NCI-H146 treated with DMSO at 0.1 percent for 48 hours (cell line): ENCODE measurements around the gene S100A4.
"Not testable (repeated sequence)": the region's sequence is repeated elsewhere in the genome, so short reads cannot be mapped to it uniquely, and the experiment has no call there.

ENCODE experiments used
- DNase-seq: peaks from one replicate; lab custom pipeline; 2025; ENCODE audit not compliant: unreplicated experiment; lab: John Stamatoyannopoulos, UW

Gene S100A4

DNA sequence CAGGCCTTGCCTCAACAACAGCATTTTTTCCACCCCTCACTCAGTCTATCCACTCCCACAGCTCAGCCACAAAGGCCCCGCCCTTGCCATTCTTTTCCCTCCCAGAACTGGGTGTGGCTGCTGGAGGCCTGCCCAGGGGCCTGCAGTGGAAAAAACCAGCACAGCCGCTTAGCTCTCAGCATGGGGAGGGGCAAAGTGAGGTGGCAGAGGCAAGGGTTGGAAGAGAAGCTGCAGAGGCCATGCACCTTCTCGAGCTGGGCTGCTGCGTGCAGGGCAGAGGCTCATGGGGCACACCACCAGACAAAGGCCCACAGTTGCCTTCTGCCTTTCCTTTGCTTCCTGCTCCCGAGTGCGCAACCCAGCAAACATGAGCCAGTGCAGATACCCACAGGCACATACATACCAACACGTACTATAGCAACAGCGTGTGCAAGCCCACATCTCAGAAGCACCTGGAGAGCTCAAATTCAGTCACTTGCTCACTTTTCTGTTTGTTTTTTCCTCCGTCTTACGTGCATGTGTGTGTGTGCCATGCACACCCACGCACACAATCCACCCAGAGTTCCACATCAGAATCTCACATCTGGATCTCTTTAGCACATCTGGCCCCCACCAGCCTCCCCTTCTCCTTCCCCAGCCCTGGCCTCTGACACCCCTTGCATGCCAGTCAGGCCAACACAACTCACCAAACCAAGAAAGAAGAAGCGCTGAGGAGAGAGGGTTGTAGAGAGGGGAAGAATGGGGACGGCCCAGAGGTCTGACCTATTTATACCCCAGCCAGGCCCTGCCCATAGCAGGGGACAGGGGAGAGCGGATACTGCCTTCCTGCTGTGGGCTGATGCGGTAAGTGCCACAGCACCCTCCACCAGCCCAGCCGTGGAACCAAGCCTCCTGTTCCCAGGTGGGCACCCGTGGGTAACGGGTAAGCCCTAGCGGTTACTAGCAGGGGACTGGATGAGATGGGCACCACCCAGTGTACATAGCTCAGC is at the start of gene S100A4:
Gene S100A4, minus strand, starts transcription at position 740 of the 989 bp plus-strand sequence. CDS start 1,012 bp downstream, outside the sequence.
- DNase-seq = peak; percentile 68

DNA sequence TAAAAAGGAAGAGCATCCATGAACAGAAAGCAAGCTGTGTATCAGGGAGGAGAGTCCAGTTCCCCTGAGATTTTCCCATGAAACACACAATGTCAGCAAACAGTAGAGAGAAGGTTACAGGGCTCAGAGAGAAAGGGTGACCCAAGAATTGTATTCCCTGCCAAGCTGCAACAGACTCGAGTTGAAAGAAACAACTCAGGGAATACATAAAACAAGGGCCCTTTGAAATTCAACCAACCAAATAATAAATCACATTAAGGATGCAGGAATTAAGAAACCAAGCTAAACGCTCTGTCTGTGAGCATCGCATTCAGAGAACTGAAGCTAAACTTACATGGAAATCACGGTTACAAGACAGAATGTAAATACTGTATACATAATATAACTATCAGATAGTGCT is 47.1 kb upstream of the S100A4 start:
- DNase-seq = no peak

DNA sequence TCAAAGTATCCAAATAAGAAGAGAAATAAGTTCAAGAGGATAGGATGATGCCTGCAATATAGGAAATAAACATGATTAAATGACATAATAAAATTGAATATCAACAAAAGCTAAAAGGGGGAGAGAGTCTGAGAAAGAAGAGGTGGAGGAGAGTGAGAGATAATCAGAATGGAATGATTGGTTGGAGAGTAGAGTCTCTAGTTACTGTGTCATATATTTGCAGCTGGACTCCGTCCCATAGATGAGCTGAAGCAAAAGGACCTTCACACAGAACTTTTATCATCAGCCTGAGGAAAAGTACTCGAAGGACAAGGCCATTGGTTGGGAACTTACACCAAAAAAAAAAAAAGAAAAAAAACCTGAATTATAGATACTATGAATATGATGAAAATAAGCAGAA is 42.9 kb upstream of the S100A4 start:
- DNase-seq = no peak

DNA sequence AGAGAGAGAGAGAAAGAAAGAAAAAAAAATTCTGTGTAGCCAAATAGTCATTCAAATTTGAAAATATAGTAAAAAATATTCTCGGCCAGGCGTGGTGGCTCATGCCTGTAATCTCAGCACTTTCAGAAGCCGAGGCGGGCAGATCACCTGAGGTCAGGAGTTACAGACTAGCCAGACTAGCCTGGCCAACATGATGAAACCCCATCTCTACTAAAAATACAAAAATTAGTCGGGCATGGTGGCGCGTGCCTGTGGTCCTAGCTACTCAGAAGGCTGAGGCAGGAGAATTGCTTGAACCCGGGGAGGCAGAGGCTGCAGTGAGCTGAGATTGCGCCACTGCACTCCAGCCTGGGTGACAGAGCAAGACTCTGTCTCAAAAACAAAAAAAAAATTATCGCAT is 42.4 kb upstream of the S100A4 start:
- DNase-seq = not testable (repeated sequence)

DNA sequence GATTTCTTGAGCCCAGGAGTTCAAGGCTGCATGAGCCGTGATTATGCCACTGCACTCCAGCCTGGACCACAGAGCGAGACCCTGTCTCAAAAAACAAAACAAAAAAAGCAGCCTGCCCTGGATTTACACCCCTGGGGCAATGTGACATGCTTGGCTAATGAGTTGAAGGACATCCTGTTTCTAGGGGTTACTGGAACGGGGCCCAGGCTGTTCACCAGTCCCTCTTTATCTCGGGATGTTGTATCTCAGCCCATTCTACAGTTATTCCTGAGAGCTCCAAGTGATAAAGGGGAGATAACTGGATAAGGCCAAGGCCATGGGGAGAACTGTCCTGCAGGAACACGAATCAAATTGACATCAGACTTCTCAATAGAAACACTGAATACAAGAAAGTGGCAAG is 41.7 kb upstream of the S100A4 start:
- no peak for DNase-seq

DNA sequence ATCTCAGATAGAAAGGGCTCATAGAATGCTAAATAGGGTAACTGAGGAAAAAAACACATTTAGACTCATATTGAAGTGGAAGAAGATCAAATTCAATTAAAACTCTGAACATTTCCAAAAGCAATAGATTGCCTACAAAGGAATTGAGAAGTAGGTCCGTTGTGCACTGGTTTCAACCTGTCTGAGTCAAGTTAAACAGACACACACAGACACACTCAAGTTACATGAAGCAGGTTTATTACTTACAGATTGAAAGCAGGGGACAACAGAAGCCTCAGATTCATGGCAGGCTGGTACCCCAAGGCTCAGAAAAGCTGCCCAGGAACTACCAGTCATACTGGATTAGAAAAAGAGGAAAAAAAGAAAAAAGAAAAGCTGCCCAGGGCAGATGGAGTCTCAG is 40.7 kb upstream of the S100A4 start:
- DNase-seq = no peak

DNA sequence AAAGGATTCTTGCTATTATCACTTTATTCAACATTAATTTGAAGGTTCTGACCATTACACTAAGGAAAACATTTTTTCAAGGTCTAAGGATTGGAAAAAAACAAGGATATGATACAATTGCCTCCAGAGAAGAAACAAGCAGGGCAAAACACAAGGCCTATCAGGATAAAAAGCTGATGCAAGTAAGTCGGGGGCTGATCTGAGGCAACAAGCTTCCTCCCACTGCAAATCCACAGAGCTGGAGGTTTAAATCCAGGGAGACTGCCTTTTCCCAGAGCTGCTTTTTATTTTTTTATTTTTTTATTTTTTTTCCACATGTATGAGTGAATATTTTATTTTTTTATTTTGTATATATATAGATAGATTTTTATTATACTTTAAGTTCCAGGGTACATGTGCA is 39.4 kb upstream of the S100A4 start:
- no peak for DNase-seq

DNA sequence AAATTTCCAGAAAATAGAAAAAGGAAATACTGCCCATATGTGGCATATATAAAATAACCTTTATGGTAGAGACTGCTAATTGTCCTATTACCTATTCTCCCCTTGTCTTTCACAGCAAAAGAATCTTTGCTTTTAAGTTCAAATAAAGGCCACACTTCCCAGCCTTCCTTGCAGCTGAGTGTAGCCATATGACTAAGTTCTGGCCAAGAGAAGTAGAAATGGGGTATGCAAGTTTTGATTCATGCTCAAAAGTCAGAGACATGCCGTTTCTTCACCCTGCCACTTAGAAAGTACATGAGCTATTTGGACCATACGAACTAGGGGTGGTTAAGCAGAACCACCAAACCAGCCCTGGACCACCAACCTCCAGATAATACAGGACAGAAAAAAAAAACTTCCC is 38.4 kb upstream of the S100A4 start:
- no peak for DNase-seq

DNA sequence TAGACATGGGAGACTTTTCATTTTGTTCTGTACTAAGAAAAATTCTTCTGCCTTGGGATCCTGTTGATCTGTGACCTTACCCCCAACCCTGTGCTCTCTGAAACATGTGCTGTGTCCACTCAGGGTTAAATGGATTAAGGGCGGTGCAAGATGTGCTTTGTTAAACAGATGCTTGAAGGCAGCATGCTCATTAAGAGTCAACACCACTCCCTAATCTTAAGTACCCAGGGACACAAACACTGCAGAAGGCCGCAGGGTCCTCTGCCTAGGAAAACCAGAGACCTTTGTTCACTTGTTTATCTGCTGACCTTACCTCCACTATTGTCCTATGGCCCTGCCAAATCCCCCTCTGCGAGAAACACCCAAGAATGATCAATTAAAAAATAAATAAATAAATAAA is 37.9 kb upstream of the S100A4 start:
- not testable (repeated sequence) for DNase-seq

DNA sequence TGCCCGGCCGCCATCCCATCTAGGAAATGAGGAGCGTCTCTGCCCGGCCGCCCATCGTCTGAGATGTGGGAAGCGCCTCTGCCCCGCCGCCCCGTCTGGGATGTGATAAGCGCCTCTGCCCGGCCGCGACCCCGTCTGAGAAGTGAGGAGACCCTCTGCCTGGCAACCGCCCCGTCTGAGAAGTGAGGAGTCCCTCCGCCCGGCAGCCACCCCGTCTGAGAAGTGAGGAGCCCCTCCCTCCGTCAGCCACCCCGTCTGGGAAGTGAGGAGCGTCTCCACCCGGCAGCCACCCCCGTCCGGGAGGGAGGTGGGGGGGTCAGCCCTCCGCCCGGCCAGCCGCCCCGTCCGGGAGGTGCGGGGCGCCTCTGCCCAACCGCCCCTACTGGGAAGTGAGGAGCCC is 37.2 kb upstream of the S100A4 start:
- DNase-seq = not testable (repeated sequence)

DNA sequence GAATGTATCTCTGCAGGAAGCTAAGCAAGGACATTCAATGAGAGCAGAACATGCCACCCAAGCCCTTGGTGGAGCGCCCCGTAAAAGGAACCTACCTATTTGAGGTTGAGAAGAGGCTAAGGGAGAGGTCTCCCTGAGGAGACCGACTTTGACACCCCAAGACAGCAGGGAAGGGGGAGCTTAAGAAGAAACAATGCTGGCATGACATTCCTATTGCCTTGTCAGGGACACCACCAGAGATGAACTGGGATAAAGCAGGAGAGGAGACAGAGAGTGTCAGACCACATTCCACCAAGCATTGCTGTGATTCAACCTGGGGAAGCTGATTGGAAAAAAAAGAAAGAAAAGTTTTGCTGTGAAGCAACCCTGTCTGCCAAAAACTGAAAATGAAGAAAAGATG is 33.3 kb upstream of the S100A4 start:
- DNase-seq = no peak

DNA sequence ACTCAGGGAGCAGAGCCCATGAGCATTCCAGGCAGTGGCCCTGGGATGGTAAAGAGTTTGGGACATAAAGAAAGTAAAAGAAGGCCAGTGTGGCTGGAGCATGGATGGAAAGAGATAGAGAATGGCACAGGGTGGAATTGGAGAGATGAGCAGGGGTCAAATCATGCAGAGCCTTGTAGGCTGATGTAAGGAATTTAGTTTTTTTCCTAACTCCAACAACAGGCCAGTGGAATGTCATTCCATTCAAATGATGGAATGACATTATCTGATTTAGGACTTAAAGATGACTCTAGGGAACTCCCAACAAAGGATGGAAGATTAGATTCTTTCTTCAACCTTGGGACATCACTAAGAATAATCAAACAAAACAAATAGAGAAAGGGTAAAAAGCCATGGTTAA is 32.9 kb upstream of the S100A4 start:
- no peak for DNase-seq

DNA sequence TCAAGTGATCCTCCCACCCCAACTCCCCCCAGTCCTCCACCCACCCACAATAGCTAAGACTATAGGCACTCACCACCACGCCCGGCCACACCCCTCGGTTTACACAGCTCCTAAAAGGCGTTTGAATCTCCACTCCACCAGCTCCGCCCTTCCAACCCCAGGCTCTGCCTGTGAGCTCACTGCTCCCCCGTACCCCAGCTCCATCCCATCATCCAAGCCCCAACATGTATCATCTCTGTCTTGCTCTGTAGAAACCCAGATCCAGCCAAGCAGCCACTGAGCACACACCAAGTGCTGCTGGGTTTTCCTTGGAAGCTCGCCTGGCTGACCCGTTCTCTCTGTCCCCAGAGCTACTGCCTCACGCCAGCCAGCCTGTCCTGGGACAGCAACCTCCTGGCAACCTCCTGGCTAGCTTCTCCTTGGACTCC is 32.0 kb upstream of the S100A4 start:
- DNase-seq = no peak

DNA sequence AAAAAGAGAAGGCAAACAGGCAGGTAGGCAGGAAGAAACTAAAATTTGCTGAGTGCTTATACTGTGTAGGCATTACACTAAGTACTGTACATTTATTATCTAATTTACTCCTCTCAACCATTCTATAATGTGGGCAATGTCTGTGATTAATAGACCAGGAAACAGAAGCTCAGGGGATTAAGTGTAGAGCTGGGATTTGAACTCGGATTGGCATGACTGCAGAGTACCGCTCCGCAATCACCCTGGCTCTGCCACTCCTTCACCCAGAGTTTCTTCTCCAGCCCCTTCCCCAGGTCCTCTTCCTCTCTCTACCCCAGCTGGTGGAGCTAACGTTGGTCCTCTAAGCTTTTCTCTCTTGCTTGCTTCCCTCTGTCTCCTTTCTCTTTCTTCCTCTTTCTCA is 31.5 kb upstream of the S100A4 start:
- DNase-seq = no peak

DNA sequence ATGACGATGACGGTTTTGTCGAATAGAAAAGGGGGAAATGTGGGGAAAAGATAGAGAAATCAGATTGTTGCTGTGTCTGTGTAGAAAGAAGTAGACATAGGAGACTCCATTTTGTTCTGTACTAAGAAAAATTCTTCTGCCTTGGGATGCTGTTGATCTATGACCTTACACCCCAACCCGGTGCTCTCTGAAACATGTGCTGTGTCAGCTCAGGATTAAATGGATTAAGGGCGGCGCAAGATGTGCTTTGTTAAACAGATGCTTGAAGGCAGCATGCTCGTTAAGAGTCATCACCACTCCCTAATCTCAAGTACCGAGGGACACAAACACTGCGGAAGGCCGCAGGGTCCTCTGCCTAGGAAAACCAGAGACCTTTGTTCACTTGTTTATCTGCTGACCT is 29.9 kb upstream of the S100A4 start:
- not testable (repeated sequence) for DNase-seq

DNA sequence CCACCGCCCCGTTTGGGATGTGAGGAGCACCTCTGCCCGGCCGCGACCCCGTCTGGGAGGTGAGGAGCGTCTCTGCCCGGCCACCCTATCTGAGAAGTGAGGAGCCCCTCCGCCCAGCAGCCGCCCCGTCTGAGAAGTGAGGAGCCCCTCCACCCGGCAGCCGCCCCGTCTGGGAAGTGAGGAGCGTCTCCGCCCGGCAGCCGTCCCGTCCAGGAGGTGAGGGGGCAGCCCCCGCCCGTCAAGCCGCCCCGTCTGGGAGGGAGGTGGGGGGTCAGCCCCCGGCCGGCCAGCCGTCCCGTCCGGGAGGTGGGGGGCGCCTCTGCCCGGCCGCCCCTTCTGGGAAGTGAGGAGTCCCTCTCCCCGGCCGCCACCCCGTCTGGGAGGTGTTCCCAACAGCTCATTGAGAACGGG is 29.5 kb upstream of the S100A4 start:
- DNase-seq = not testable (repeated sequence)

DNA sequence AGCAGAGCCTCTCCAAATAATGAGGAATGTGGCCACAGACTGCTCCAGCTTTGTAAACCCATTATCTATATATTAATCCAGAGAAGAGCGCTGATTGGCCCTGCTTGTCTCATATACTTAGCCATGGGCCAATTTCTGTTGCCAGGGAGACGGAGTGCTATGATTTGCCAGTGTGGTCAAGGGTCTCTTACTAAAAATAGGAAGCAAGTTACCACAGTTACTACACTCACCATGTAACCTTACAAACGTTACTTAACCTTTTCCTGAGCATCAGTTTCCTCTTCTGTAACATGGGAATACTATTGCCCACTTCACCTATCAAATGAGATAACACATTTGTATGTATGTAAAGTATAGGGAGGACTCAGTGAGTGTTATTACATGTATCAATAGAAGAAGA is 27.7 kb upstream of the S100A4 start:
- no peak for DNase-seq

DNA sequence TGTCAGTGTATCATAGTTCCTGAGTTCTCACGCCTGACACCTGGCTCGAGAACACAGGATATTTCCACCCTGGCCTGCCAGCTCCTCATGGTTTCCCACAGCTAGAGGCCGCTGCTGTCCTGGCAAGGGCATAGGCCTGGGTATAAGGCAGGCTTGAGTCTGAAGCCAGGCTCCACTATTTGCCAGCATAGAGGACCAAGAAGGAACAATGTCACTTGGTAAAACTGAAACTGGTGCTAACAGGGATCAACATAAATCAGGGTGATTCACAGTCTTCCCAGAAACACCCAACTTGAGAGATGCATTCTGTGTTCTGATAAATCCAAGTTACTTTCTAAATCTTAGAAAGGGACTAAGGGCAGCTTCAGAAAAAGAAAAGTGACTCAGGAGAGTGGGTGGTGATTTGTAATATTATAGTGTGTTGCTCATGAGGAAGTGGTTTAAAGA is 27.0 kb upstream of the S100A4 start:
- peak; percentile 60 for DNase-seq

DNA sequence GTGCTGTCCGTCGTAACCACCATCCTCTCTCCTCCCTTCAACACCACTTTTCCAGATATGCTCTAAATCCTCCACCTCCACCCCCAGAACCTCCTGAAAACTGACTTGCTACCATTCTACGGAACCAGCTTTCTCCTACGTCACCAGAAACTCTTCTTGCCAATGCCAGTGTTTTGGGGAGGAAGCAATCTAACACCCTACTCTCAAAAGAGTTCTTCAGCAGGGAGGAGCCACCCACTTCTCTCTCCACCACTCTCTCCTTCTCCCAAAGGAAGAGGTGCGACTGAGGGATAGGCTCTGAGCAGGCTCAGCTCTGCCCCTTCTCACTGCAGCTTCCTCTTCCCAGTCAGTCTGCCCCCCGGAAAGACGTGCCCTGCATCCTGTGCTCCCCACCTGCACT is 26.1 kb upstream of the S100A4 start:
- DNase-seq = no peak

DNA sequence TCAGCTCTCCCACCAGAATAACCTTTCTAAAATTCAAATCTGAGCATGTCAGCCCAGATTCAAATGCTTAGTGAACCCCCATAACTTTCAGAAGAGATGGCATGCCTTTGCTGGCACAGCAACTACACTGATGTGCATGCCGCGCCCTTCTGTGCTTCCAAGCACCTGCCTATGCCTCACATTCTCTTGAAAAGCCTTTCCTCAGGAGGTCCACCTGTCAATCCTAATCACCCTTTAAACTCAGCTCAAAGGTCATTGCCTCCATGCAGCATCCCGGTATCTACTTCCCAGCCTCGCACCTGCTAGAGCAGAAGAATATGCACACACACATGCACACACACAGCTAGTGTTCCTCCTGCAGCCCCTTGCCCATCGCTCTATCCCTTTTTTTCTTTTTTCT is 25.3 kb upstream of the S100A4 start:
- peak; percentile 85 for DNase-seq

DNA sequence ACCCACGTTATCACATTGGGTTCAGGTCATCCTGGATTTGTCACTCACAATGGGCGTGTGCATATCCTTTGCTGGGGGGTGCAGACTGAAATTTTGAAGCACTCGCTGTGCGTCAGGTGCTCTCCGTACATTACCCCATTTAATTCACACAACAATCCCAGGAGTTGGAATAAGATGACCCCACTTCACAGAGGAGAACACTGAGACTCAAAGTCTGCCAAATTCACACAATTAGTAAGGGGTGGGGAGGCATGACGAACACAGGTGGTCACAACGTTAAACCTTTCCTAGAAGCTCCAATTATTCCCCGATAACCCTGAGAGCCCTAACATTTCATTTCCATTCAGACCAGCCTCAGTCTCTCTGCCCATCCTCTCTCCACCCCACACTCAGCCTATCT is 23.9 kb upstream of the S100A4 start:
- no peak for DNase-seq

DNA sequence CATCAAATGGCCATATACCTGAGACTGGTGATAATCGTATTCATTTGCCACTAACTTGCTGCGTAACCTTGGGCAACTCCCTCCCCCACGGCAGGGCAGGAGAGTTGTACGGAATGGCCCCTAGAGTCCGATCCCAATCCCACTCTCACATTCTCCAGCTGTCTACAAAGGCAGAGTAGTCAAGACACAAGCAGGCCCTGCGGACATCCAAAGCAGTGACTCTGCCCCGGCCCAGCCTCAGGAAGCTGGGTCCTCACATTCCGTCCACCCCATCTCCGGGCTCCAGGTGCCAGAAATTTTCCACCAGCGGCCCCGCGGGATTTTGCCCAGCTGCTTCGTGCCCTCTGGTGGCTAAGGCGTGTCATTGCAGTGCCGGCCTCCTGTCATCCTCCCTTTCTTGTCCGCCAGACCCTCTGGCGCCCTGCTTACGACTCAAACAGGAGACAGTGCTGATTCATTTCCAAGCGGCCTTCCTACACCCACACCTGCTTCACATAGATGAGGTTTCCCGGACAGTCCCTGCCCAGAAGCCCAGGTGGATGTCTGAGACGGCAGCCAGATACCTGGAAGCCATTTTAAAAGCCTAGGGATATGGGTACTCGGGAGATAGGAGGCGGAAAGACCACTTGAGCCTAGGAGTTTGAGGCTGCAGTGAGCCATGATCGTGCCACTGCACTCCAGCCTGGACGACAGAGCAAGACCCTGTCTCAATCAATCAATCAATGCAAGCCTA is 22.9 kb upstream of the S100A4 start:
- peak; percentile 87 for DNase-seq
